HG03571 (cell line): Measurements from ENCODE around the gene RAX2.

Experiments used
- ATAC-seq: cut with Tn5 transposase; IDR thresholded peaks from one replicate; pipeline ENCODE4 v1.9.1; 2021; ENCODE audit not compliant: unreplicated experiment

Gene RAX2

GRCh38 chr19:3801412-3802096, 29.5 kb upstream of the RAX2 start:
- ATAC-seq: no peak

DNA sequence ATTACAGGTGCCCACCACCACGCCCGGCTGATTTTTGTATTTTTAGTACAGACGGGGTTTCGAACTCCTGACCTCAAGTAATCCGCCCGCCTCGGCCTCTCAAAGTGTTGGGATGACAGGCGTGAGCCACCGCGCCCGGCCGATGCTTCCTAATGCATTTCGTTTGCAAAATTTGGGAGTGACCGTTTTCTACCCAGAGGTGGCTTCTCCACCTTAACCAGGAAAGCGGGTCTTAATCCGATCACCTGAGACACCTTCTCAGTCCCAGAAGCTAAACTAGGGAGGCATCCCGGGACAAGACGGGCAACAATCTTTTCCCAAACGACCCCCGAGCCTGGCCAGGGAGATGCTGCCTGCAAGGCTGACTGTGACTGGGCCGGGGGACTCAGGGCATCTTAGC, 29.0 kb upstream of the RAX2 start:
- no peak for ATAC-seq

DNA sequence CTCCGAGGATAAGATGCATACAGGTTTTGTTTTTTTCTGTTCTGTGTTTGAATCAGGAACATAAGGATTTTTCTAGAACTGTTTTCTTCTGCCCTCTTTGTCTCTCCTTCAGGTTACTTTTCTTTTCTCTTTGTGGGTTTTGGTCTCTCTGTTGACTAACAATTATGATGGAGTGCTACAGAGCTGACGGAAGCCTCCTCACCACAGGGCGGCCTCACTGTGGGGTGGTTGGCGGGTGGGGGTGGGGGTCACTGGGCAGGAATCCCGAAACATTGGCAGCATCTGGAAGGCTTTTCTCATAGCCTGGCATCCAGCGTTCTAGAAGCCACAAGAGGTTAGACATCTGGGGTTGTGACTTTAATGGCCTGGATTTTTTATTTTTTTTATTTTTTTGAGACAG, 26.1 kb upstream of the RAX2 start:
- ATAC-seq: no peak

DNA sequence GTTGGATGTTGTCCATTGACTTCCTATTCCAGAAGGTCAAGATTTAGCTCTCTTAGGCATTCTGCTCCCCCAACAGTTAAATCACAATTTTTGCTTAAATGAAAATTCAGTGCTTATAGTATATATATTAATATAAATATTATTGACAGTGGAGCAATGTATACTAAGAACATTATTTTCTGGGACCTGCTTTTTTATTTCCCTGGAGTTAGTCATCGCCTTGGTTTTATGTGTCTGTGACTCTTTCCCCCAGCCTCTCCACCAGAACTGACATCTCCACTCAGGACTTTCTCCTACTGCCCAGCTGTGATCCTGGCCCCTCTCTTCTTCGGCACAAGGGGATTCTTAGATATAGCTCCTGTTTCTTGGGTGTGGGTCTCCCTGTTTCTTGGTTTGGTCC, 24.3 kb upstream of the RAX2 start:
- ATAC-seq: no peak

- no peak for ATAC-seq
These were observed 21.8 kb upstream of the RAX2 start for GRCh38 chr19:3793799-3794198.

DNA sequence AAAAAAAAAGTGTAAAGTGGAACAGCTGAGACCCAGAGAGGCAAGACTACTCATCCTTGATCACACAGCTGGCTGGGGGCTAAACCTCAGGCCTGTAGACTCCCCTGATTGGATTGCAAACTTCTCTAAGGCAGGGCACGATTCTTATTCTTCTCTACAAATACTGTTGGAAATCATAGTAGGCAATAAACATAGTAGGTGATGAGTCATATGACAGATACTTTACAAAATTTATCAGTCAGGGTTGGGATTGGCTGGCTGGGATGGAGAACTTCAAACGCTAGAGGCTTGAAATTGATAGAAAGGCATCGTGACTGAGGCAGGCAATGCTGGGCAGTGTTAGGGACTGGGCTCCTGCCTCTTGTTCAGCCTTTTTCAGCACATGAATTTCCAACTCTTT, 20.1 kb upstream of the RAX2 start:
- ATAC-seq: no peak

DNA sequence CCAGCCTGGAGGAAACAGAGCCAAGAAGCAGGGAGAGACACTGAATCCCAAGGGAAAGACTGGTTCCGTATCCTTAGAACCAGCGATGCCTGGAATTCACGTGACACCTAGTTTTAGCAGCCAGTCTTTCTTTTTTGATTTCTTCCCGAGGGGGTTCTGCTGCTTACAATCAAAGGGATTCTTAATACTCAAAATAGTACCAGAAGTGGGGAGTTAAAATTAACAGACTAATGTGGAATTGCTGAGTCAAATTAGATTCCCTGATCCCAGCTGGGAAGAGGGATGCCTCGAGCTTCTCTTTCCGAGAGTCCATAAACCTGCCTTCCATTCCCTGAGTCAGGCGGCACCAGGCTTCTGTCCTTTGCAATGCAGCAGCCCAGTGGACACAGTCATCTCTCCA, 18.9 kb upstream of the RAX2 start:
- ATAC-seq: no peak

GRCh38 chr19:3790209-3790734, 18.2 kb upstream of the RAX2 start:
- no peak for ATAC-seq

DNA sequence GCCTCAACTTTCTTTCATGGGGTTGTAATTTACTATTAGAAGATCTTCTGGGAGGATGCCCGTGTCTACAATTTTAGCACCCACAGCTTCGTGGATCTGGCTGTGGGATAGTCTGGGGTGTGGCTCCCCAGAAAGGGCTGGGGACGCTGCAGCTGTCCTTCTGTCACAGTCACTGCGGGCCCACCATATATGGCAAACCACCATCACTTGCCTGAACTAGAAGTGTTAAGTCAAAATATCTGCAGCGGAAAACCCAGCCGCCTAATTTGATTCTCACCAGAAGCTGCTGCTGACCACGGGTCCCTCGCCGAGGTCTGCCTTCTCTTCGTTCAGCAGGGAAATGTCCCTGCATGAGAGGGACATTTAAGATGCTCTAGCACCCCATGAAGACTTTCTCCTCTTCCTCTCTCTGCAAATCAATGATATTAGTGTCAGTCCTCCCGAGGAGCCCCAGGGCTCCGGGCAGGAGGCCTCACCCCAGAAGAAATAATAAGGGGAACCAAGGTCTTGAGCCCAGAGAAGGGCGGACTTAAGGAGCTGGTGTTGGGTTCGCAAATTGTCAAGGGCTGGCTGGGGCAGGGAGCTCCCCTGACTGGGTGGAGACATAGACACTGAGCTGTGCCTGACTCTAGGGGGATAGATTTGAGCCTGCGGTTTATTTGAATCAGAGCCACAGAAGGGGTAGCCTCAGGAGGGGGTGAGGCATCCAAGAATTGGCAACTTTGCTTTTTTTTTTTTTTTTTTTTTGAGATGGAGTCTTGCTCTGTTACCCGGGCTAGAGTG, 17.2 kb upstream of the RAX2 start:
- ATAC-seq: no peak

GRCh38 chr19:3785938-3786824, 14.2 kb upstream of the RAX2 start, which contains the start of gene MATK:
TSS of gene MATK (minus strand) at chr19:3786381. CDS start at chr19:3785135, 1,246 bp downstream.
- ATAC-seq: no peak

DNA sequence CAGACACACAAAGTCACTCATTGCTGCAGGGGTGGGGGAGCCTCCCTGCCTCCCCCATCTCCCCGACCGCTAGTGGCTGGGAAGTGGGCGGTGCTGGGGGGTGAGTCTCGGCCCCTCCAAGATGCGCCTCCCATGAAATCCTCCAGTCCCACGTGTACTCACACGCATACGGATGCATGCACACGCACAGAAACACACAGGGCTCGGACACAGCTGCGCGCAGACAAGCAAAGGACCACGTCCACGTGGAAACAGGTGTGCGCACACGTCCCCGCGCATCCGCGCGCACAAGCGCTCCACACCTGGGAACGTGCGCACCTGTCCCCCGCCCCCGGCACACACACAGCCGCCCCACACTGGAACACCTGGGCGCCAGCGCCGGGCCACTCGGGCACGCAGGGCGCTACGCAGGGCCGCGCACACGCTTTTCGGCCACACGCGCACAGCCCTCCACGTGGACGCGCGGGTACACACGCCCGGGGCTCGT, 13.5 kb upstream of the RAX2 start:
- ATAC-seq: no peak

DNA sequence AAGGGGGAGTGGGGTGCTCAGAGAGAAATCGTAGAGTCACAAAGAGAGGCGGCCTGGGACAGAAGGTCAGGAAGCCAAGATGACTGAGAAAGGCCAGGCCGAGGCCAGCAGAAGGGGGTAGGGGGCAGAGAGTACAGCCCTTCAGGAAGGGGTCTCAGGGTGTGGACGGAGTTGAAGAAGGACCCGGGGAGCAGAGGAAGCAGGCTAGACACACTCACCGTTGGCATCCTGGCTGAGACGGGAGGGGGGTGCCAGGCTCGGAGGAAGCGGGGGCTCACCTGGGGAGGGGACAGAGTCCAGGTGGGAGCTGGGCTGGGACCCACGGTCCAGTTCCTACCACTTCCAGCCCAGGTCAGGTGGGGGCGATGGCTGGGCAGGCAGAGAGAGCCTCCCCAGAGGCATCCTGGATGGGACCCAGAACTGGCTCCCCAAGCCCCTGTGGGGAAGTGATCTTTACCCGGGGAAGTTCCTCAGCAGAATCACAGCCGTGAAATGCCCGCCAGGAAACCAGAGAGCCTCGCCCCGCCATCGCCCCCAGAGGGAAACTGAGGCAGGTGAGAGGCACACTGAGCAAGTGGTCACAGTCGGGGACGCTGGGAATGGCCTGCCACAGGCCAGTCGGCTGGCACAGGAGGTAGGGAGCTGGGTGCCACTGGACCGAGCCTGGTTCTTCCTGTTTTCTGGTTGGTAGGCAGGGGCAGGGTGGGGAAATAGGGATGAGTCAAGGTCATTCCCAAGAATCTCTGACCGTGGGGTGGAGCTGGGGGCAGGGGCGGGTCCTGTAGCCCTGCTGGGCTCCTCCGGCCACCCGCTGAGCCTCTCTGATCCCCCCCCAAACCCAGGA, 12.8 kb upstream of the RAX2 start:
- no peak for ATAC-seq

- no peak for ATAC-seq
These were observed 11.9 kb upstream of the RAX2 start for GRCh38 chr19:3783660-3784584.

GRCh38 chr19:3782903-3783302, 10.9 kb upstream of the RAX2 start:
- no peak for ATAC-seq

- no peak for ATAC-seq
These were observed 10.3 kb upstream of the RAX2 start for GRCh38 chr19:3782330-3782729.

DNA sequence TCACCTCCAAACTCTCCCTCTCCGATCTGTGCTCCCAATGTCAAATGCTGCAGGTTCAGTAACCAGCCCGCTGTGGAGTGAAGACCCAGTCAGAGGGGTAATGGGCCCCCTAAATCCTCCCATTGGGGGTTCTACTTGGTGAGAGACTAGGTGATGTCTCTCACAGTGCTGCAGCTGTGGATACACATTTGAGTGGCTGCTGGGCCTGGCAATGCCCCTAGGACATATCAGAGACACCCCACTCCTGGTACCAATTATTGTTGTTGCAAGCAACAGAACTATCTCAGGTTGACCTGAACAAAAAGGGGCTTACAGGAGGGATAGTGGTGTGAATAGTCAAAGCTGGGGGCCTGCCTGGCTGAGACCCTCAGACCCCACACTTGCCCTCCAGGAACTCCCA, 9.6 kb upstream of the RAX2 start:
- ATAC-seq: no peak

- no peak for ATAC-seq
These were observed 8.8 kb upstream of the RAX2 start for GRCh38 chr19:3780786-3781304.

DNA sequence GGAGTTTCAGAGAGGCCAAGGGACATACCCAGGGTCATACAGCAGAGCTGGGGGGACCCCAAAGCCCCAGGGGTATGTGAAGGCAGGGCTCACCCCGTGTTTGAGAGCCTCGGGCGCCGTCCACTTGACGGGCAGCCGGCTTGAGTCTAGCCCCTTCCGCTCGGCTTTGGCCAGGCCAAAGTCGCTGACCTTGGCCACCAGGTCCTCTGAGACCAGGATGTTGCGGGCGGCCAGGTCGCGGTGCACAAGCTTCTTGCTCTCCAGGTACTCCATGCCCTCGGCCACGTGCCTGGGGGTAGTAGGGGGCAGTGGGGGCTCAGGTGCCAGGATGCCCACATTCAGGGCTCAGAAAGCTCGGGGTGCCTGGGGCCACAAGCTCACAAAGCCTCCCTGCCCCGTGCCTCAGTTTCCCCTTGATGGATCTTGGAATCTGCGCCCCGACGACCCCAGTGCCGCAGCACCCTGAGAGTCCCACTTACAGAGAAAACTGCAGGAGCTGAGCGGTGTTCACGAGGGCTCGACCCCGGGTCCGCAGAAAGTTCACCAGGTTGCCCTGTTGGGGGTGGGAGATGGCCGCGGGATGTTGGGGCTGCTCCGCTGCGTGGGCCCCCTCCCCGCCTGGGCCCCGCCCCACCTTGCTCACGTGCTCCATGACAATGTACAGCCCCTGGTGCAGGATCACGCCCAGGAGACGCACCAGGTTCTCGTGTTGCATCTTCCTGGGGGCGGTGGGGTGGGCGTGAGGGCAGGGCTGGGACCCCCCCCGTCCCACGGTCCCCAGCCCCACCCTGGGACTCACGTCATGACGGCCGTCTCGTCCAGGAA, 7.1 kb upstream of the RAX2 start:
- no peak for ATAC-seq
